Left renal pelvis (tissue), 4 donors: ENCODE data around the gene RERG. TPM values are rescaled to one million over a fixed set of nuclear protein-coding genes. Genes with fewer than 3 reads are reported as not detected.
"Not testable (repeated sequence)": the region's sequence is repeated elsewhere in the genome, so short reads cannot be mapped to it uniquely, and the experiment has no call there.

Source experiments
- DNase-seq, 4 donors: peaks; one replicate each; pipeline ENCODE4 v3.0.0-alpha.2; 2013; ENCODE audit warnings: low read depth in 4 of 4, low spot score in 3 of 4
- polyA plus RNA-seq, 4 donors: library from polyadenylated mRNA; unstranded; fragments of 120-200 nt; gene quantifications; one replicate each; pipeline ENCODE4 v1.2.1, GENCODE V29; 2013; ENCODE audit not compliant: insufficient read length in 4 of 4

RERG gene, protein sequence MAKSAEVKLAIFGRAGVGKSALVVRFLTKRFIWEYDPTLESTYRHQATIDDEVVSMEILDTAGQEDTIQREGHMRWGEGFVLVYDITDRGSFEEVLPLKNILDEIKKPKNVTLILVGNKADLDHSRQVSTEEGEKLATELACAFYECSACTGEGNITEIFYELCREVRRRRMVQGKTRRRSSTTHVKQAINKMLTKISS
- 10 to 100 TPM; 32.8 to 56.0 (median 38.7) TPM for polyA plus RNA-seq

DNA sequence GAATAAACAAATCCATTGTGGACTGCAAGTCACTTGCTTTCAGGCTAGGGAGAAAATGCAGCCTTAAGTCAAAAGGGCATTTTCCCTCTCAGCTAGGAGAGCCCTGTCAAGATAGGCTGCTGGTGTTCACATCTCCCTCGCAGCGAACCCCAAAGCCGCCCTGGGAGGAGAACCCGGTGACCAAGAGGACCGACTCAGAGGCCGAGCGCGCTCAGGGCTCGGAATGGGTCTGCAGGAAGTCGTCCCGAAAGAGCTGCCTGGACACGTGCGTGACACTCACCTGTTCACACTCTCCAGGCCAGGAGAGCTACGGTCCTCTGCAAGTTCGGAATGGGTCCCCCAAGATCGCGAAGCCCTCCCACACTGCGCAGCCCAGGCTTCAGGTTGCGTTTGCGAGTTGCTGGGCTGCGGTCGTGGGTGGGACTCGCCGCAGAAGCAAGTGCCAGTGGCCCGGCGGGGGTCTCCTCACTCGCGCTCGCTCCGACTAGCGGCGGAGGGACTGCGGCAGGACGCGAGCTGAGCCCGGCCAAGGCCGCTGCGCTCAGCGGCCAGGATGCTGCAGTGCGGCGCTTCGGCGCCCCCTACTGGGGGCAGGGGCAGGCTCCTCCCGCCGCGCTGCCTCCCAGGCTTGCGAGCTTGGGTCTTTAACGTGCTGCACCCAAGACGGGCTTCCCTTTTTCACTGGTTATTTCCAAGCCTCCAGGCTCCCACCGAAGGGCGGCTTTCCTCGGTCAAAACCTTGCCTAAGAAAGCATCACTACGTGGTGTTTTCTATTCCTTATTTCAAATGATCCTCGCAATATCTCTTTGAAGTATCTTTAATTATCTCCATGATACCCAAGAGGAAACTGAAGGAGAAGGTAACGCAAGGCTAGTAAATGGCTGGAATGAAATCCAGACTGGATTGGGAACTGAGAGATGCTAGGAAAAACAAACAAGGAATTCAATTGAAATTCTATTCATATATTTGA, at the start of gene RERG:
TSS of gene RERG (minus strand) at position 503 of the 971 bp plus-strand sequence. CDS start 3,928 bp downstream, outside the sequence.
- DNase-seq: peak; percentile 77 to 82 (median 79)

DNA sequence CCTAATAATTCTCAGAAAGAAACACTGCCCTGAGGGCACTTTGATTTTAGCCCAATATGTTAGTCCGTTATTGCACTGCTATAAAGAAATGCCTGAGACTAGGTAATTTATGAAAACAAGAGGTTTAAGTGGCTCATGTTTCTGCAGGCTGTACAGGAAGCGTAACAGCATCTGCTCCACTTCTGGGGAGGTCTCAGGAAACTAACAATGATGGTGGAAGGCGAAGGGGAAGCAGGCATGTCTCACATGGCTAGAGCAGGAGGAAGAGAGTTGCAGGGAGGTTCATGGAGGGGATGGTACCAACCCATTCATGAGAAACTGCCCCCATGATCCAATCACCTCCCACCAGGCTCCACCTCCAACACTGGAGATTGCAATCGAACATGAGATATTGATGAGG, 49.4 kb upstream of the RERG start:
- DNase-seq: no peak

DNA sequence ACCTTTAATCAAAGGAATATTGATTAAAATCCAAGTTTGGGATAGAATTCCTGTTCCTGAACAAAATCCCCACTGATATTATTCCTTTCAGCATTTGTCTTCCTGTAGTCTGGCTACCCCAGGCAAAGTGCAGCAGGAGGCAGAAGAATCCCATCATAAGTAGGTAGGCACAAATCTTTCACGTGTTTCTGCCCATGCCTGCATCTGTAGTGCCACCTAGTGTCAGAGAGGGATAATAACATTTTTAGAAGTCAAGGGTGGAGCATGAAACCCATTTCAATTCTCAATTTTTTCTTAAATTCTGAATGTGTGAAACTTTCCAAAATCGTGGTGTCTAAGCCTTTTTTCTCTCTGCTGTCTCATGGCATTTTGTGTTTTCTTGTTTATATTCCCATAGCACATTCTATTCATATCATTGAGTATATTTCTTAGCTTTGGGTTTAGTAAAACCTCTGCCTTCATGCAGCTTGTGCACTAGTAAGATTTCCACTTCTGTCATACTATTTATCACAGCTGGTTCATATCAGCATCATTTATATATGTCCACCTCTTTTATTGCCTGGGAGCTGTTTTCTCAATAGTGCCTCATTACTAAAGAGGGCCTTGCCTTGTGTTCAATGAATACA, 47.8 kb upstream of the RERG start:
- peak in 3 of 4 donors; percentile 43 to 55 (median 45) for DNase-seq

DNA sequence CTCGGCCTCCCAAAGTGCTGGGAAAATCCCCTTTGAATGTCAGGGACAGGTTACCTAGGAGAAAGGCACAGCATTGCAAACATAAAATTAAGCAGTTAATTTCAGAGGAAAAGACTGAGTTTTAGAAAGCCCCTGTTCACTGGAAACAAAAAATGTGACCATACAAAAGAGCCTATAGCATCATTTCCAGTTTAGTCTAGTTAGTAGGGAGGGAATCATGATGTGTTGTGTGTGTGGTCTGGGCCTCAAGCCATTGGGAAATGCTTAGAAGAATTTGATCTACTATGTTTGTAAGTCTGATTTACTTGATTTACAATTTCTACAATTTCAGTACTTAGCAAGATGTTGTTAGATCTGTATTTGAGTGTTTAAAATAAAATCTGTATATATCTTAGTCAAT, 47.1 kb upstream of the RERG start:
- DNase-seq: peak in 1 of 4 donors; percentile 27

DNA sequence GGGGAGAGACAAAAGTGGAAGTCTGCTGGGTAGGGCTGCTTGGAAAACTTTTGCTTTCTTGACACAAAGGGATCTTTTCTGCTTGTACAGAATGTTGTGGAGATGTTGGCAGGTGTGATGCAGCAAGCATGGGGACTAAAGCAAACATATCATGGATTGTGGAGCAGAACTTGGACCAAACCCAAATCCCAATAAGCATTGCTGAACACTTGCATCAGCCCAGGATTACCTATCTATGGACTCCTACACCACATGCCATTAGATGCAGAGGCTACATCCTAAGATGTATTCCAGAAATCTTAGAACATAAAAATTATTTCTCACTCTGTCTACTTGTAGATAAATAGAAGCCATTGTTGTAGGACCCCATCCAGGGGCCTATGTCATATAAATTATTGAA, 44.7 kb upstream of the RERG start:
- no peak for DNase-seq

DNA sequence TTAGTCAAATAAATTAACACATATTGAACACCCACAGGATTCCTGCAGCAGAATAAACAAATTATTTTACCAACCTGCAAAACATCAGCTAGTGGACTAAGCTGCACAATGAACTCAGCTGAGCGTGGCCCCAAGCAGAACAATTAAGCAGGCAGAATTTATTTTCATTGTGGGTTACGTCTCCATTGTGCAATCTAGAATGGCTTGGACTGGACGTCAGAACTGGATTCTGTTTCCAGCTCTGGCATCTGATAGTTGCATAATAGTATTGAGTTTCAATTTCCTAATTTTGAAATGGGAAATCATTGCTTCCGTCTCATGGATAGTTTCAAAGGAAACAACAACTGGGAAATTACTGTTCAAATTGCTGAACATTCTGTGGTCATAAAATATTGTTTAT, 35.5 kb upstream of the RERG start:
- DNase-seq: no peak

DNA sequence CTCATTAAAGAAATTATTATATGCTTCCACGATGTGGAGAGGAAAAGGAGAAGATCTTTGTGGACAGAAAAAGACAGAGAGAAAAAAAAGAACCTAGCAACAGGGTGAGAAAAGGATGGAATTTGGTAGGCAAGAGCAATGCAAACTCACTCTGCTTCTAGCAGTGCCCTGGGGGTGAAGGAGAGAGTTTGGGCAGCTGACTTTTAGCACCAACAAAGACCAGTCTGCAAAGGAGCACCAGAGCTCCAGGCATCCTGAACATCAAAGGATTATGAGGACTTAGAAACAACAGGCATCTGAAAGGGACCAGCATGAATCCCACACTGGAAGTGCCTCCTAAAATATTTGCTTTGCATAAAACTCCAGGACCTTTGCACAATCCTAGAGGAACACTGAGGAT, 32.8 kb upstream of the RERG start:
- no peak for DNase-seq

DNA sequence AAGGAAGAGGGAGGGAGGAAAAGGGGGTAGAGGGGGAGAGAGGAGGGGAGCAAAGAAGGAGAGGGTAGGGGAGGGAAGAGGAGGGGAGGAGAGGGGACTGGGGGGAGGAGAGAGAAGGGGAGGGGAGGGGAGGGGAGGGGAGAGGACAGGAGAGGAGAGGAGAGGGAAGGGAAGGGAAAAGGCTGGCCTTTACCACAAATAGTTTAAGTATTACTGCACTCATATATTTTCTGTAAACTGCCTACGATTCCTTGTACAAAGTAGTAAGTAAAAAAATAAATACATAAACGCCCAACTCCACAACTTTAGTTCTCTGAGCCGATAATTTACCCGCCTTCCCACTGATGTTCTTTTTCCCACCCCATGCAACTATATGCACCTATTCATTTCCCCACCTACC, 23.7 kb upstream of the RERG start:
- no peak for DNase-seq

DNA sequence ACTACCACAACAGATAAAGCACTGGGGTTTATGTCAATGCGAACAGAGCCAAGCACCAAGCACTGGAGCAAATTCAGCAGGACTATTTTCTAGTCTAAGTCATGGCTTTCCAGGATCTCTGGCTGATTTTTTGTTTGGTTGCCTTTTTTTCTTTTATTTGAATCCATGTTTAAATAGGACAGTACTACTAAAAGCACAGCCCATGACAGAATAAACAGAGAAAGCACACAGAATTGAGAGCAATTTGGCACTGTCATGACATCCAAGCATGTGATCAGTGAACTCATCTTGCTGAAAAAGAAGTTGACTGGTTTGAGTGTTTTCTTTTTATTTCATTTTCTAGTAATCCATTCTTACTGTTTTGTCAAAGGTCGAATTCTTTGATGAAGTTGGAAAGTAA, 23.1 kb upstream of the RERG start:
- no peak for DNase-seq

DNA sequence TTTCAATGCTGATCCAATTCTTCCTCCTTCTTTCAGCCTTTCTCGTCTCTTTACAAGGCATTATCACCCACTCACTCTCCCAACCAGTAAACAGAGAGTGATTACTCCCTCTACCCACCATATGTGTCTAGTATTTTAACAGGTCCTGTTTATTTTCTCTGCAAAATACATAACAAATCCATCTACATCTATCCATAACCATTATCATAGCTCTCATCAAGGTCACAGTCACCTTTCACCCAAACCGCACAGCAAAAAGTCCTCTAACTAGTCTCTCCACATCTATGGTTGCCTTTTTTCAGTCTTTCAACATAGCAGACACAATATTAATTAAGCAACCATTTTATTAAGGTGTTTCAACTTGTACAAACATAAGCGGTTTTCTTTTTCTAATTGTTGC, 21.9 kb upstream of the RERG start:
- DNase-seq: no peak

DNA sequence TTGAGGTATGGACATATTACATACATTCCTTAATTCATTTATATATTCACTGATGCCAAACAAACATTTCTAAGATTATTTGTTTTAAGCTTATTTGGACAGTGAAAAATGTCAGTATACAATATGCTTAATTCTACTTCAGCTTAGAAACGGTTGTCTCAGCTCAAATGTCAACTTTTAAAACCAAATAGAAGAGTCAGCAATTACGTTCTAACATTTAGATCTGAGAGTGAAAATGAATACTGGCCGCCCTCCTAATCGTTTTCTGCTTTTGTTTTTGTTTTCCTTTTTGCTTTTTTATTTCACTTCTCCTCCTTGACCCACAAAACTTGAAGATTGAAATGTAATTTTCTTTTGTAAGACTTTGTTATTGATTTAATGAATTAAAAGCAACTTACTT, 19.7 kb upstream of the RERG start:
- DNase-seq: no peak

DNA sequence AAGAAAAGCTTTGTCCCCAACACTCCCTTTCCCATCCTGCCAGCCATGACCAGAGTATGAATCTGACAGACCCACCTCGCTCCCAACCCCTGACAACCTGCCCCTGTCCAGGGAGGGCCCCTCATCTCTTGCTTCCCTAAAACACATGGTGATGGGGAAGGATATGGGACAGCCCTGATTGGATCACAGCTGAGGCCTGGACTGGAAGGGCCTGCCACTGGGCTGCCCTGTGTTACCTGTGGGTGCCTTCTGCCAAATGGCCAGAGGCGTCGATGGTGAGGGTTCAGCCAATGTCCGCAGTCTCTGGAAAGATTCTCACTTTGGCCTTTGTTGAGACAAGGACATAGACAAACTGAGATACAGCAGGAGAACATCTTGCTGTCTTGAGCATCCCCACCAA, 13.3 kb upstream of the RERG start:
- no peak for DNase-seq

DNA sequence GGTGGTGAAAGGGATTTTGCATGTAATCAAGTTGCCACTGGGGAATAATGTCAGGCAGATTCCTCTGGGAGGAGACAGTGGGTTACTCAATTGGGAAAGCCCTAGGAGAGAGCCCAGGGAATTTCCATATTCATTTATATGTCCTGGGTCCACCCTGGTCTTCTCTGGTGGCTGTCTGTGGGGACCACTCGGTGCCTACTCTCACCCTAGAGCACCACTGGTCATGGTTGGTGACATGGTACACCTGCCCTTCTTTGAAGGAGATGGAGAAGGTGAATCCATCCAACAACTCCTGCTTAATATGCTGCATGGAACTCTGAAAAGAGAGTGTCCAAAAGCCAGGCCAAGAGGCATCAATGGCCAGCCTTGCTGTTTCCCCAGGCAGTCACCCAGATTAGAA, 12.8 kb upstream of the RERG start:
- no peak for DNase-seq

DNA sequence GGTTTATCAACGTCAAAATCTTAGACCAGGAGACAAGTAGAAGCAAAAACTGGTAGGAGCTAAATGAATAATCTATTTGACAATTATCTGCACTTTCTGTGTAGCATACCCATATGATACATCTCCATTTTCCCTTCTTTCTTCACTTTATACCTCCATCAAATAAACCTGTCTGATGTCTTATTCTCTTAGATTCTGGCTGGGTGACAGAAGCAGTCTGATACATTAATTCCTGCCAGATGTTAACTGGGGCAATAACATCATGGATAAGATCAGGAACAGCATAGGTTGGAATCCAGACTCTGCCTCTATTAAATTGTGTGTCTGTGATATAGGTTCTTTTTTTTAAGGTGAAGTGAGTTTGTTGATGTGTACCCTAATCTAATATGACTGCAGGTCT, 11.7 kb upstream of the RERG start:
- DNase-seq: no peak

DNA sequence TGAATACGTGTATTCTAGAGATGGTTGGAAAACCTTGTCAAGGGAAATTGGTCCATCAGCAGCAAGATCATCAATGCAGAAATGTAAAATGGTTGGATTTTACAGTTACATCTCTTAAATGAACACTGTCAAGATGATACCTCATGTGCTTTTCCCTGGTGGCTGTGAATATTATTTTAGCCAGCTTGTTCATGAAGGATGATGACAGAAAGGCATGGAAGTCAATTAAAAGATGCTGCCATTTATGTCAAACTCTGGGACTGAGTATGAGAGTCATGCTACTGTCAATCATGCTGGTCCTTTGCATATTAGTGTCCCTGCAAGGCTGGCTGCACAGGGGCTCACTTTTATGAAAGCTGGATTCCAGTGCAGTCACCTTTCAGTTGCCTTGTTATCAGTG, 10.3 kb upstream of the RERG start:
- no peak for DNase-seq

DNA sequence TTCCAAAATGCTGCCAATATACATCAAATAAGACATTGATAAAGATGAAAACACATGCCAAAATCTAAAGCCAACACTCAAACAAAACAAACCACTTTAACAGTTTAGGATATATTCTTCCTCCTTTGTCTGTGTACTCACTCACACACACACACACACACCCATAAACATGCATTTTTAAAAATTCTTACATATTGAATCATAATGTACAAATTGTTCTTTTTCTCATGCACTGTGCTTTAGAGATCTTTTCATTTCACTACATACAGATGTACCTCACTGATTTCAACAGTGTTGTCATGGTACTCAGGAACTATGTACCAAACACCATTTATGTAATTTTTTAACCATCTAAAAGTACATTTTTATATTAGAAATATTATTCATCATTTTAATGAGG, 9.5 kb upstream of the RERG start:
- no peak for DNase-seq

DNA sequence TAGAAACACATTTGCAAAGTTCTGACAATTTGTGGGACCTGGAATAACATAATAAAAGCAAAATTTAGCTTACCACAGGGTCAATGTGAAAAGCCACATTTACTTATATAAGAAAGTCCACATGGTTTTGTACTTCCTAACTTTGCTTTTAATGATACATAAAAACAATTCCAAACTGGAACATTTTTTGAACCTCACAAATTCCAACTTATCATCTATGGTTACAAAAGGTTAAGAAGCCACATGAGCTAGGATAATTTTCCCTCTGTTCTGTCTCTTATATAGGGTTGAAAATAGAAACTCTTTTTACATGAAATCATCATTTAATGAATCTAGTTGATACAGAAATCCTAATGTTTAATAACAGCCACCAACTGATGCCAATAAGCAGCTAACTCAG, 8.9 kb upstream of the RERG start:
- DNase-seq: no peak

DNA sequence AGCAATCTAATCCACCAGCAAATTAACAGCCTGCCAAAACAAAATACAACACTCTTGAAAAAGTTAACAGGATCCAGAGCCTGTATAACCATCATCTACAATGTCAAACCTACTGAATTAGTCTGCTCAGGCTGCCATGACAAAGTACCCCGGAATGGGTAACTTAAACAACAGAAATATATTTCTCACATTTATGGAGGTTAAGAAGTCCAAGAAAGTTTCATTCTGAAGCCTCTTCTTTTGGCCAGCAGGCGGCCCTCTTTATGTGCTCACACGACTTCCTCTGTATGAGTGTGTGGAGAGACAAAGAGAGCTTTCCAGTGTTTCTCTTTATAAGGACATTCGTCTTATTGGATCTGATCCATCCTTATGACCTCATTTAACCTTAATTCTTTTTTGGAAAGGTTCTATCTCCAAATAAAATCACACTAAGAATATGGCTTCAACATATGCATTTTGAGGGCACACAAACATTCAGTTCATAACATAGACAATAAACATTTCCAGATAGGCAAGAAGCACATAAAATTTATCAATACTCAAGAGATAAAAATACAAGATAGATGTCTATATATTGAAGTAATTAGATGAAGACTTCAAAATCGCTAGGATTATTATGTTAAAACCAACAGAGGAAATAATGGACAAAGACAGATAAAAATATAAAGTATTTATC, 5.9 kb upstream of the RERG start:
- no peak for DNase-seq

DNA sequence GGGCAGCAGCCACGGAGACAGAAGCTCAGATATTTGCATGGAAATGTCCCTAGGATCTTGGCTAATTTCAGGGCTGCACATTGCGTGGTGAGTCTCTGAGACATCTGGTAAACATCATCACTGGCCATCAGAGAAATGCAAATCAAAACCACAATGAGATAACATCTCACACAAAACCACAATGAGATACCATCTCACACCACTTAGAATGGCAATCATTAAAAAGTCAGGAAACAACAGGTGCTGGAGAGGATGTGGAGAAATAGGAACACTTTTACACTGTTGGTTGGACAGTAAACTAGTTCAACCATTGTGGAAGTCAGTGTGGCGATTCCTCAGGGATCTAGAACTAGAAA, 4.6 kb upstream of the RERG start:
- not testable (repeated sequence) for DNase-seq

DNA sequence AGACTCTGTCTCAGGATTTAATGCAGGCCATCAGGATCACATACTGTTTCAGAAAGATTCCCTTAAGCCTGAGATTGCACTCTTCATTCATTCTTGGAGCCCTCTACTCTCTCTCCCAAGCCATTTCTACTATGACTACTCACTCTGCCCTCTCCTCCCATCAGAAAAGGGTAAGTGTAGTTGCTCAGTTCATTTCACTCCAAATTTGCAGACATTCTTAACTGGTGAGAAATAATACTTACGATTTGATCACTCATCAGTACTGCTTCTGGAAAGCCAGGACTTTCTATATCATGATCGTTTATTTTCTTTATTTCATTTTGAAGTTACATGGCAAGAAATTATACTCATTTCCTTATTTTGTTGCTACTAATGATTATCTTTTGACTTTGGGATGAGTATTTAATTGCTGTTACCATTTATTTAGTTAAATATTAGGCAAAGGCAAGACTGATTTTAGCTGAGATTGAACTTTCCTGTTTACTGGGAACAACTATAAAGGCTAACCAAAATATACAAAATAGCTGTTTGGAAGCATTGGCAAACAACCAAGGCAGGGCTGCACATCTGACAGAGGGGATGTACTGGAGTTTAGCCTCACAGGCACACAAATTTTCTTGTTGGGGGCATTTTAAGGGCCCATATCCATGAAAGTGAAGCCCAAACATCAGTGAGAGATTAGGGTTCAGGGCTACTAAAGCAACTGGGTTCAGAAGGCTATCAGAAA, 4.1 kb upstream of the RERG start:
- no peak for DNase-seq
